GM18498 (cell line): Measurements from ENCODE around the gene KHDRBS1.
"Not testable (repeated sequence)": the region's sequence is repeated elsewhere in the genome, so short reads cannot be mapped to it uniquely, and the experiment has no call there.

Experiments used
- ATAC-seq: cut with Tn5 transposase; IDR thresholded peaks from one replicate; pipeline ENCODE4 v1.9.1; 2021; ENCODE audit warnings: mild to moderate bottlenecking, moderate library complexity; ENCODE audit not compliant: unreplicated experiment

KHDRBS1 gene, protein sequence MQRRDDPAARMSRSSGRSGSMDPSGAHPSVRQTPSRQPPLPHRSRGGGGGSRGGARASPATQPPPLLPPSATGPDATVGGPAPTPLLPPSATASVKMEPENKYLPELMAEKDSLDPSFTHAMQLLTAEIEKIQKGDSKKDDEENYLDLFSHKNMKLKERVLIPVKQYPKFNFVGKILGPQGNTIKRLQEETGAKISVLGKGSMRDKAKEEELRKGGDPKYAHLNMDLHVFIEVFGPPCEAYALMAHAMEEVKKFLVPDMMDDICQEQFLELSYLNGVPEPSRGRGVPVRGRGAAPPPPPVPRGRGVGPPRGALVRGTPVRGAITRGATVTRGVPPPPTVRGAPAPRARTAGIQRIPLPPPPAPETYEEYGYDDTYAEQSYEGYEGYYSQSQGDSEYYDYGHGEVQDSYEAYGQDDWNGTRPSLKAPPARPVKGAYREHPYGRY

DNA sequence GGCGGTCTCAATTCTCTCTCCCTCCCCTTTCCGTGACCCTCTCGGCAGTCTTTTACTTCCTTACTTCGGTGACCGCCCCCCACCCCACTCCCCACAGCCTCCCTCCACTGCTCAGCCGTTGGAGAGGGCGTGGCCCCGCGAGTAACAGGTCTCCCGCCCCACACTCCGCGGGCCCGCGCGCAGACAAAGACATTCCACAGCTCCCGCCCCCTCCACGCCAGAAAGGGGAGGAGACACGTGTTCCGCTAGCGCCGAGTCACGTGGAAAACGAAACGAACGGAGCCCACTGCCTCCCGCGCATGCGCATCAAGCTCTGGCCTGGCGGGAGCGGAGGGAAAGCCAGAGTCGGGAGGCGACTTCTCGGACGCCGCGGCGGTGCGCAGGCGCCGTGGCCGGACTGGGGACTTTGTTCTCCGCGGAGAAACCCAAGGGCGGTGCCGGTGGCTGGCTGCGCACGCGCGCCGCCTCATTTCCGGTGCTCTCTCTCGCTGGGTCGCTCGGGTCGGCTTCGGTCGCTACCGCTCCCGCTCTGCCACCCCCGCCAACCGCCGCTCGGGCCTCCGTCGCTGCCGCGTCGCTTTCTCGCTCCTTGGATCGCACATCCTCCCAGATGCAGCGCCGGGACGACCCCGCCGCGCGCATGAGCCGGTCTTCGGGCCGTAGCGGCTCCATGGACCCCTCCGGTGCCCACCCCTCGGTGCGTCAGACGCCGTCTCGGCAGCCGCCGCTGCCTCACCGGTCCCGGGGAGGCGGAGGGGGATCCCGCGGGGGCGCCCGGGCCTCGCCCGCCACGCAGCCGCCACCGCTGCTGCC lies at the start of gene KHDRBS1:
Gene KHDRBS1, plus strand, starts transcription at position 483 of the 813 bp plus-strand sequence. Its CDS starts 128 bp downstream, at position 611.
- ATAC-seq, result peak; percentile 86

DNA sequence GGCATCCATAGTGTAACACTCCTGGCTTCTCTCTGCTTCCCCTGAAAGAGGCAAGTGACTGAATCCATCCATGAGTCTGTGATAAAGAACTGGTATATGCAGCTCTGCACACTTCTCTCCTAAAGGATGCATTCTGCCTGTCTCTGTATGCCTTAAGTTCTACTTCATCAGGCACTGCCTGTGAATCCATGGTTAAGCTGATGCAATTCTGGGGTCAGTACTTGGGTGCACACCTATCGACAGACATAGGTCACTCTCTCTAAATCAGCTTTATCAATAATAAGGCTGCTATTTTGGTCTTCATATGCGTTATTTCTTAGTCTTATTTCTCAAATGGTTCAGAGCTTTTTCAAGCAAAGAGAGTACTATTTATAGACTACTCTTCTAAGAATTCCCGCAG lies 42.8 kb upstream of the KHDRBS1 start:
- no peak for ATAC-seq

DNA sequence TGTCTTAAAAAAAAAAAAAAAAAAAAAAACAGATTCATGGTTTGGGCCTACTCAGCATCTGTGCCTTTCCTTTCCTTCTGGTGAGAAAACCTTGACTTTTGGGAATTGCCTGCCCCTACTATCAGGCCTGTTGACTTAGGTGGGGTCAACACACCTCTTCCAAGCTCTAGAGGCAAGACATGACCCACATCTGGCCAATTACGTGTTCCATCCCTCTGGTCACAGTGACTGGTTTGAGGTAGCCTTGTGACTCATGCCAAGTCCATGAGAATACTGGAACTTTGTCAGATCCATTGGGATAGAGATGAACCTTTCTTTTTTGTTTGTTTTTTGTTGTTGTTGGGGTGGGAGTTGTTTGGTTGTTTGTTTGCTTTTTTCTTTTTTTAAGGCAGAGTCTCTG lies 37.3 kb upstream of the KHDRBS1 start:
- ATAC-seq, result no peak

DNA sequence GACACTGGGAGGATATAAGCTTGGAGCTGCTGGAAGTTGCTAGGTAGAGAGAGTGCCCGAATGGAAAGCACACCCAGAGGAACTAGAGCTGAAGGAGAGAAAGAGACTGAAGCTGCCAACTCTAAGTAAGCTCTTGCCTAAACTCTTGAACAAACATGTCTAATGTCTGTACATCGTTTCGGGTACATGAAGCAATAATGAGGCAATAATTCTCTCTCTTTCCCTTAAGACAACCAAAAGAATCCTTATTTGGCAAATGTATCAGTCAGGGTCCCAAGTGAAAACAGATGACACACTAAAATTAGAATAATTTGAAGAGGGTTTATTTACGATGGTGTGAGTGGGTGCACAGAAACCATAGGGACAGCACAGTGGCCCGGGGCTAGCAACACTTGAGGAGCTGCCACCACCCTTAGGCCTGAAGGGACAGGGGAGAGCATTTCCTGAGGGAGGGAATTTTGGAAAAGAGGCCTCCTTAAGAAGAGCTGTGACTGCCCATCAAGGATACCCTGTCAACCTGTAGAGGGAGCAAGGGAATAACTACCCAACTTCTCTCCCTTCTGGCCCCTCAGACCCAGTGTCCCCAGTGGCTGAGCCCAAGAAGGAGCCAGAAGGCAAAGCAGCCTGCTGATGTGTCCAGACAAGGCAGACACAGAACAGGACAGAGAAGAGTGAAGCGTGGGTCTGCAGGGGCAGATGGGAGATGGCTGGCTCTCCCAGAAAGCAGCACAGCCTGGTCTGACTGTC lies 36.1 kb upstream of the KHDRBS1 start:
- no peak for ATAC-seq

DNA sequence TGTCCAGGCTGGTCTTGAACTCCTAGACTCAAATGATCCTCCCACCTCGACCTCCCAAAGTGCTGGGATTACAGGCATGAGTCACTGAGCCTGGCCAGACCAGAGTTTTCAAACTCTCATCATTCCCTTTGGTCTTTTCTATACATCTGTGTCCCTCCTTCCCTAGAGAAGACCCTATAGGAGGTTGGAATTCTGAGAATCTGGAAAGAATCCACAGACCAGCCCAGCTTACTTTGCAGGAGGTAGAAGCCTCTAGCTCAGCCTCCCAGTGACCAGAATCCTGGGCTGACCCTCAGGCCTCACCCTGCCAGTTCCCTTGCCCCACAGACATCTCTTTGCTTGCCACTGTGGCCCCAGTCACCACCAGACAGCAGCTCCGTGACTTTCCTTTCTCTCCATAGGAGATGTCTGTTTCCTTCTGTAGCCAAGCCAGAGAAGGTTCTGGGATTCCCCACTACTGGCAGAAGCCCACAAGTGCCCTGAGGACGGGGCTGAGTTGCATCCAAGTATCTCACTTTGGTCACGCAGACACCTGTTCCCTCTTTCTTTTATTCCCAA lies 34.7 kb upstream of the KHDRBS1 start:
- ATAC-seq, result no peak

DNA sequence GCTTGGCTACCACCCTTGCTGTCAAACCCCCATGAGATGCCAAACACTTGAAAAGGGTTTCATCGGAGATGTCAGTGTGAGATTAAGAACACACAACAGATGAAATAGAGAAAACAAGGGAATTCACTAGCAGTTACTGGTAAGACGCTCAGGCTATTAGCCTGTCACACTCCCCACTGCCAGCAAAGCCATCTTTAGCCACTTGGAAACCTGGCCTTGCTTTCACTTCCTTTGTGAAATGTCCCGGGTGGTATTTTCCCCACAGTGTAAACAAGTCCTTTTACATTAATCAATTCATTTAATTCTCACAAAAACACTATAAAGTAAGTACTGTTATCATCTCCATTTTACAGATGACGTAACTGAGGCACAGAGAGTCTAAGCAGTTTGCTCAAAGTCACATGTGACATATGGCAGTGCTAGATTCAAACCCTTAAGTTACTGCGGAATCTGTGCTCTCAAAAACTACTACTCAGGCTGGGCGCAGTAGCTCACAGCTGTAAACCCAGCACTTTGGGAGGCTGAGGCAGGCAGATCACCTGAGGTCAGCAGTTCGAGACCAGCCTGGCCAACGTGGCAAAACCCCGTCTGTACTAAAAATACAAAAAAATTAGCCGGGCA lies 32.7 kb upstream of the KHDRBS1 start:
- ATAC-seq, result no peak

DNA sequence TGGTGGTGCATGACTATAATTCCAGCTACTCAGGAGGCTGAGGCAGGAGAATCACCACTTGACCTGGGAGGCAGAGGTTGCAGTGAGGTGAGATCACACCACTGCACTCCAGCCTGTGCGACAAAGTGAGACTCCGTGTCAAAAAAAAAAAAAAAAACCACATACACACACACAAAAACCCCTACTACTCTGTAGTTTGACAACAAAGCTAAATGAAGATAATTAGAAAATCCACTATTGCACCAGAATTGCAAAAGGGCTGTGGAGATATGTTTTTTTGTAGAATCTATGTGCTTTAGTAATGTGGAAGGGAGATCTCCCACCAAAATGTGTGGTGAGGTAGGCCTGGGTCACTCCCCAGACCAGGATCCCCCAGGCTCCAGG lies 32.2 kb upstream of the KHDRBS1 start:
- no peak for ATAC-seq

DNA sequence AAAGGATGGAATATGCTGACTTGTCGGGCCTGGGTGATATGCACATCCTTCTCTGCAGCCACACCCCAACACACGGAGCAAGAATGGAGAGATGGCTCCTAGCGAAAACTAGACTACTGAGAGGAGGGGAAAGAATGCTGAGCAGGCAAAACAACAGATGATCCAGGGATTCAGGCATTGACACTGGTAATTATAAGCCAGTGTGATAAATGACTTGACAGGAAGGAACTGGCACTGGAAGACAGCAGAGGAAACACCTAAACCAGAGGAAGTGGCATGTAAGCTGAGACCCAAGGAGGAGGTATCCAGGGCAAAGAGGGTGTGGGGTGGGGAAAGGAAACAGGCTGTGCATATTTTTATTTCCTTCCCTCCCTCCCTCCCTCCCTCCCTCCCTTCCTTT lies 31.7 kb upstream of the KHDRBS1 start:
- no peak for ATAC-seq

DNA sequence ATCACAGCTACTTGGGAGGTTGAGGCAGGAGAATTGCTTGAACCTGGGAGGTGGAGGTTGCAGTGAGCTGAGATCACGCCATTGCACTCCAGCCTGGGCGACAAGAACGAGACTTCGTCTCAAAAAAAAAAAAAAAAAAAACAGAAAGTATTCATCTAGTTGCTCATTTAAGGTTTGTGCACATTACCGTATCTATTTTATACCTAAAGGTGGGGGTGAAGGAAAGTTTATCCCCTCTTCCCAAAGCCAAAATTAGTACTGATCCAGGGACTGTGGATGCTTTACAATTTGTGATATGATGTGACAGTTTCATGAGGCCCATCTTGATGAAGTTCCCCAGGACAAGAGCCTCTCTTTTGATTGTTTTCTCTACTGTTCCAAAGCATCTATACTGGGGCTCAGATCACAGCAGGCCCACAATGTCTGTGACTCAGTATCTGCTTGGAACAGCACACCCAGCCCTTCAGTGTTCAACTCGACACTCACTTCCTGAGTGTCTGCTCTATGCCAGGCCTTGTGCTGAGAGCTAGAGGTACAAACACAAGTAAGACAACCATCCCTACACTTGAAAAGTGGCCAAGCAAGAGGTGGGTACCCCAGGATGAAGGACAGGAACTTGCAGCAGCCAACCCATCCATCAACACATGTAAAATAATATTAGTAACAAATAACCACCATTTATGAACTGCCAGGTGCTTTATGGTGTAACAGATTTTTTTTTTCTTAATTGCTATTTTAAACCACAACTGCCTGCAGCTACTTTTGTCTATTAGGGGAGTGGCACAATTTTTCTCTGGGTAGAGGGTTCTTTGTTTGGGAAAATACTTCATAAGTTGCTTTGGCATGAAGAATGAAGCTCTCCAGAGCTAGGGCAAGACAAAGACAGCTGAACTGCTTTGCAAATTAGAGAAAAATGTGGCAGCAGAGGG lies 29.0 kb upstream of the KHDRBS1 start:
- no peak for ATAC-seq

DNA sequence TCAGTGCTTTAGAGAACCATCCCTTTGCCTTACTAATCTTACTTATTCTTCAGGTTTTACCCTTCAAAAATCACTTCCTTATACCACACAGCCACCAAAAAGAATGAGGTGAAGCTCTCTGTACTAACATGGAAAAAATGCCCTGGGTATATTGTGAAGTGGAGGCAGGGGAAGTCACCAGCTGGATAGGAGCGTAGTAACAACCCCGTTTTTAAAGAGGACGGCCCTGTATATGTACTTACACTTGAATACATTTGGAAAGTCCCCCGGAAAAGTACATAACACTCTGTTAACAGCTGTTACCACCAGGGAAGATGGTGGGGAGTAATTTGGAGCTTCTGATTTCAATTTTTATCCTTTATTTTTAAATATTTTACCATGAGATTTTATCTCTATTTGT lies 28.2 kb upstream of the KHDRBS1 start:
- ATAC-seq, result no peak

DNA sequence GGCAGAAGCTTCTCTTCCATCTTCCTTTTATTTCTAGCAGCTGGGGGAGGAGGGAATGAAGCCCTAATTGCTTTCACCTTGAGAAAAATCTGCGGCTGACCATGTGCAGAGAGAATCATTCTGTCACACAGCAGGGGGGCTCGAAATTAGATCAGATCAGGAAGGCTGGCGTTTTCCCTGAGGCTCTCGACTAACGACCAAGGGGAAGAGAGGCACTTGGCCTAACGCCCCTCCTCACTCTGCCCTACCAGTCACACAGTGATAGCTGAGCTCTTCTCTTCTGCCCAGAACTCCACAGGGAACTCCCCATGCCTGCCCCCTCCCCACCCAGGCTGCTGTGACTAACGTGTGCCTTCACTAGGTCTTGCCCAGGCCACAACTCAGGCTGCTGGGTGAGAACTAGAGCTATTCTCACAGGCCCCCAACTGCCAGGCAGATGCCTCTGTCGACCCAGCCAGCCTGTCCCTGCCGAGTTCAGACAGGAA lies 26.5 kb upstream of the KHDRBS1 start:
- no peak for ATAC-seq

DNA sequence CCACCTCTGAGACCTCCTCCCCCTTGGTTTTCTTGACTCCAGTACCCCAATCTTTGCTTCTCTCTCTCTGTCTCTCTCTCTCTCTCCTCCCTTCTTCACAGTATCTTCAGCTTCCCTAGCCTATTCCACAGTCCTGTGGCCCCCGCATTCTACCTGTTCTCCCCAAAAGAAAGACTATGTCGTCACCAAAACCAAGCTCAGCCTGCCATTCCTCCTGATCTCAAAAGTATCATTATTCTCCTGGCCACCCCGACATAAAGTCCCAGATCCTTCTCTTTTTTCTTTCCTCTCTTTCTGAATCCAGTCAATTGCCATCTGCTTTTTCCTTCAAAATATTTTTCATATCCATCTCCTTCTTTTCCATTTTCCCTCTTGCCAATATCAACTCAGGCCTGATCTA lies 23.7 kb upstream of the KHDRBS1 start:
- no peak for ATAC-seq

DNA sequence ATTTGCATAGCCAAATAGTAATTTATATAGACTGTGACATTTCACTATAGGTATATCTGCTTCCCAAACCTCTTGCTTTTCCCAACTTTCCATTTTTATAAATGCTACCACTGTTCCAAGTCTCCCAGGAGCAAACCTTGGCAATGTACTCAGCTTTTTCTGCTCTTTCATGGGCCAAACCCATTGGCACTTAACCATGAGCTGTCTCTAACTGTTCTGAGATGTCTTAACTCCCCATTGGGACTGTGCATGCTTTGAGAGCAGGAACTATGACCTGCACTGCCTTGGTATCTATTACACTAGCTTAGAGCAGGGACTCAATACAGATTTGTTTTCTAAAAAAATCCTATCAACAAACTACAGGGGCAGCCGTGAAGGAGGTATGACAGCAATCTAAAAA lies 22.5 kb upstream of the KHDRBS1 start:
- ATAC-seq, result no peak

DNA sequence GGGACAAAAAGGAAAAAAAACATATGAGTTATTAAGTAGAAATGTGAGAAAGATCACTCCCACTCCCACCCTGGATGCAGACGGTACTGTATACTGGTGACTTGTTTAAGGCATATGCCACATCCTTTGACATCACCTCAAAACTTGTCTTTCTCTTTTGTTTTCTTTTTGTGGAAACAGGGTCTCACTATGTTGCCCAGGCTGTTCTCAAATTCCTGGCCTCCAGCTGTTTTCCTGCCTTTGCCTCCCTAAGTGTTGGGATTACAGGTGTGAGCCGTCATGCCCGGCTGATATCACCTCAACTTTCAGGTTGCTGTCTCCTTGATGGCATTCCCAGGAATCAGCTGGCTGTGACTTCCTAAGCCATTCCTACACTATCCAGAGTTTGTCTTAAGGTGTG lies 18.4 kb upstream of the KHDRBS1 start:
- no peak for ATAC-seq

DNA sequence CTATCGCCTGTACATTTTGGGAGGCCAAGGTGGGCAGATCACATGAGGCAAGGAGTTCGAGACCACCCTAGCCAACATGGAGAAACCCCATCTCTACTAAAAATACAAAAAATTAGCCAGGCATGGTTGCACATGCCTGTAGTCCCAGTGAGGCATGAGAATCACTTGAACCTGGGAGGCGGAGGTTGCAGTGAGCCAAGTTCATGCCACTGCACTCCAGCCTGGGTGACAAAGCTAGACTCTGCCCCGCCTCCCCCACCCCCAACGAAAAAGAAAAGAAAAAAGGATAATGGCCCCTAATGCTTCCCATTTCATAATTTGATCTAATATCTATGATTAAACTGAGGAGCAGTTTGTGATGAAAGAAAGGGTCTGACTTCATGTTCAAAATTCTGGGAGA lies 17.5 kb upstream of the KHDRBS1 start:
- not testable (repeated sequence) for ATAC-seq

DNA sequence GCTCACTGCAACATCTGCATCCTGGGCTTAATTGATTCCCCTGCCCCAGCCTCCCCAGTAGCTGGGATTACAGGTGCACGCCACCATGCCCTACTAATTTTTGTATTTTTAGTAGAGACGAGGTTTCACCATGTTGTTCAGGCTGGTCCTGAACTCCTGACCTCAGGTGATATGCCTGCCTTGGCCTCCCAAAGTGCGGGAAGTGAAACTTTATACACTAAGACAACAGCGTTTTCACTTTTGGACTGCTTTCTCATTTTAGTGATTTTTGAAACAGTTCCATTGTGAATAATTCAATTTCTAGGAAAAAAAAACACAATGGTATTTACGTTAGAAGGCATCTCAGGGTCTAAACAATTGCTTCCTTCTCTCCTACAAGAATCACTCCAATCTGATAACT lies 11.8 kb upstream of the KHDRBS1 start:
- no peak for ATAC-seq

DNA sequence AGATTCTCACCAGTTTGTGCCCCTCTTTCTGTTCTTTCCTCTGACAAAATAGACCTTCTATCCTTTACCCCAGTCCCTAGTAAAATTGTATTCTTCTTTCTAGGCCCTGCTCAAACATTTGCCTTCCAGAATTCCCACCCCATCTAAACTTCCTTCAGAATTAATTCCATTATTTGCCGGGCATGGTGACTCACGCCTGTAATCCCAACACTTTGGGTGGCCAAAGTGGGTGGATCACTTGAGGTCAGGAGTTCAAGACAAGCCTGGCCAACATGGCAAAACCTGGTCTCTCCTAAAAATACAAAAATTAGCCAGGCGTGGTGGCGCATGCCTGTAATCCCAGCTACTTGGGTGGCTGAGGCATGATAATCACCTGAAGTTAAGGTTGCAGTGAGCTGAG lies 11.4 kb upstream of the KHDRBS1 start:
- not testable (repeated sequence) for ATAC-seq

DNA sequence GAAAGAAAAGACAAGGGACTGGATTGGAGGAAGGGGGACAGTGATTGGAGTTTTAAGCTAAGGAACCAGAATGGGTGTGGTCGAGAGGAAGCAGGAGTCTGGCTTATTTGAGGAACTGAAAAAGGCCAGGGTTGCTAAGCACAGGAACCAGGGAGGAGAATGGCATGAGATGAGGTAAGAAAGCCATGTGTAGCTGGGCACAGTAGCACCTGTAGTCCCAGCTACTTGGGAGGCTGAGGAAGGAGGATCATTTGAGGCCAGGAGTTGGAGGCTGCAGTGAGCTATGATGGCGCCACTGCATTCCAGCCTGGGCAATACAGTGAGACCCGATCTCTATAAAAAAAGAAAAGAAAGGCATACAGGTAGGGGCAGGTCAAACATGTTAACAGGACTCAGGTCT lies 8.1 kb upstream of the KHDRBS1 start:
- no peak for ATAC-seq

DNA sequence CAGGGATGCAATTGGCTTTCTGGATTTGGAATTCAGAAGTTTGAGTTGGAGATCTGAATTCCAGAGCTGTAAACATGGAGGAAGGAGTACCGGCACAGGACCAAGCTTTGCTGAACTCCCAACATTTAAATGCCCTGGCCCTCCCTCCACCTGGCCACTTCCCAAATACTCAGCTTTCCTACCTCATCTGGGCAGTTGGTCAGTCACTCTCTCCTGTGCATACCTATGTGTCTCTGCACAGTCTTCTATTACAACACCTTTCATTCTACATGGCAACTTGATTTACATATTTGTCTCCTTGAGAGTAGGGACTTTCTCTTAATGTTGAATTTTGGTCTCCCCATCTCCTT lies 6.1 kb upstream of the KHDRBS1 start:
- no peak for ATAC-seq

DNA sequence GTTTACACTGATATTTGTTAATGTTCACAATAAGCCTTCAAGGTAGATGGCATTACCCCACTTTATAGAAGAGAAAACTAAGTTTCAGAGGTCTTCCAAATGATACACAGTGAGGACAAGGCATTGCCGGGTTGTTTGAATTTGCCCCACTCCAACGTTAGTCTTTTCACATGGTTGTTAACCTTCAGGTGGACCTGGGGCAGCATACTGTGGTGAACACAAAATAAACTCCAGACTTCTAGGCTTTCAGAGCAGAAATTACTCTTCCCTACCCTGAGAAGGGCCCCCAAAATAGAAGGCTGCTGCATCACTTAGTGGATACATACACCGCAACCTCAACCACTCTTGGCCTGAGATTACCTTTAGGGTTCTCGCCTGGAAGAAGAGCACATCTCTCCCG lies 3.4 kb upstream of the KHDRBS1 start:
- ATAC-seq, result no peak
